DMS79 (cell line): ENCODE measurements around the gene SLCO1B1.
"Not testable (repeated sequence)": the region's sequence is repeated elsewhere in the genome, so short reads cannot be mapped to it uniquely, and the experiment has no call there.

Source experiments
- DNase-seq: peaks from one replicate; lab custom pipeline; 2025; lab: John Stamatoyannopoulos, UW

Gene SLCO1B1, protein sequence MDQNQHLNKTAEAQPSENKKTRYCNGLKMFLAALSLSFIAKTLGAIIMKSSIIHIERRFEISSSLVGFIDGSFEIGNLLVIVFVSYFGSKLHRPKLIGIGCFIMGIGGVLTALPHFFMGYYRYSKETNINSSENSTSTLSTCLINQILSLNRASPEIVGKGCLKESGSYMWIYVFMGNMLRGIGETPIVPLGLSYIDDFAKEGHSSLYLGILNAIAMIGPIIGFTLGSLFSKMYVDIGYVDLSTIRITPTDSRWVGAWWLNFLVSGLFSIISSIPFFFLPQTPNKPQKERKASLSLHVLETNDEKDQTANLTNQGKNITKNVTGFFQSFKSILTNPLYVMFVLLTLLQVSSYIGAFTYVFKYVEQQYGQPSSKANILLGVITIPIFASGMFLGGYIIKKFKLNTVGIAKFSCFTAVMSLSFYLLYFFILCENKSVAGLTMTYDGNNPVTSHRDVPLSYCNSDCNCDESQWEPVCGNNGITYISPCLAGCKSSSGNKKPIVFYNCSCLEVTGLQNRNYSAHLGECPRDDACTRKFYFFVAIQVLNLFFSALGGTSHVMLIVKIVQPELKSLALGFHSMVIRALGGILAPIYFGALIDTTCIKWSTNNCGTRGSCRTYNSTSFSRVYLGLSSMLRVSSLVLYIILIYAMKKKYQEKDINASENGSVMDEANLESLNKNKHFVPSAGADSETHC

GRCh38 chr12:21130998-21131397 is at the start of gene SLCO1B1:
TSS of gene SLCO1B1 (plus strand) at chr12:21131194. CDS start at chr12:21141575, 10,381 bp downstream.
- no peak for DNase-seq

DNA sequence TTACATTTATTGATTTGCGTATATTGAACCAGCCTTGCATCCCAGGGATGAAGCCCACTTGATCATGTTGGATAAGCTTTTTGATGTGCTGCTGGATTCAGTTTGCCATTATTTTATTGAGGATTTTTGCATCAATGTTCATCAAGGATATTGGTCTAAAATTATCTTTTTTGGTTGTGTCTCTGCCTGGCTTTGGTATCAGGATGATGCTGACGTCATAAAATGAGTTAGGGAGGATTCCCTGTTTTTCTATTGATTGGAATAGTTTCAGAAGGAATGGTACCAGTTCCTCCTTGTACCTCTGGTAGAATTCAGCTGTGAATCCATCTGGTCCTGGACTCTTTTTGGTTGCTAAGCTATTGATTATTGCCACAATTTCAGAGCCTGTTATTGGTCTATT is 46.2 kb upstream of the SLCO1B1 start:
- not testable (repeated sequence) for DNase-seq

GRCh38 chr12:21111732-21112131 is 19.3 kb upstream of the SLCO1B1 start:
- DNase-seq = no peak

DNA sequence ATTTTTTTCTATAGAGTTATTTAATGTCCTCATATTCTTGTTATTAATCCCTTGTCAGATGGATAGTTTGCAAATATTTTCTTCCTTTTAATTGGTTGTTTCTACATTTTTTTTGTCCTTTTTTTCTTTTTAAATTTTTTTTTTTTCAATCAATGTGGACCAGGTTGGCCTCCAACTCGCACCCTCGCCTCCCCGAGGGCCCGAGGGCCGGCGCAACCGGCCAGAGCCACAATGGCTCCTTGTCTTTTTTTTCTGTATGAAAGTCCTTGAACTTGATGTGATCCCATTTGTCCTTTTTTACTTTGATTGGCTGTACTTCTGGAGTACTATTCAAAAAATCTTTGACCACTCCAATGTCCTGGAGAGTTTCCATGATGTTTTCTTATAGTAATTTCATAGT is 17.7 kb upstream of the SLCO1B1 start:
- DNase-seq = no peak

DNA sequence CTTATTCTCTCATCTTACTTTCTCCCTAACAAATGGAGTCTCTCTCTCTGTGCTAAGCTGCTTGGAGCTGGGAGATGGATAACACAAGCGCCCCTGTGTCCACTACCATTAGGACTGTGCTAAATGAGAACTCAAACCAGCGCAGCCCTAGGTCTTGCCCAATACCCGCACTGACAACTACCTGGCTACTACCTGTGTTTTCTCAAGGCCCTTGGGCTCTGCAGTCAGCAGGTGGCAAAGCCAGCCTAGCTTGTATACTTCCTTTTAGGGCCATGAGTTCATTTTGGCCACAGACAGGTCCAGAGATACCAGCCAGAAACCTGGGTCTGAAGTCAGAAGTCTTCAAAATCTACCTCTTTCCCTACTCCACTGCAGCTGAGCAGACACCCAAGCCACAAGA is 13.0 kb upstream of the SLCO1B1 start:
- no peak for DNase-seq

- DNase-seq = no peak
Observed at GRCh38 chr12:21118760-21119159, 12.2 kb upstream of the SLCO1B1 start.

GRCh38 chr12:21129351-21129750 is 1.6 kb upstream of the SLCO1B1 start:
- DNase-seq = no peak

DNA sequence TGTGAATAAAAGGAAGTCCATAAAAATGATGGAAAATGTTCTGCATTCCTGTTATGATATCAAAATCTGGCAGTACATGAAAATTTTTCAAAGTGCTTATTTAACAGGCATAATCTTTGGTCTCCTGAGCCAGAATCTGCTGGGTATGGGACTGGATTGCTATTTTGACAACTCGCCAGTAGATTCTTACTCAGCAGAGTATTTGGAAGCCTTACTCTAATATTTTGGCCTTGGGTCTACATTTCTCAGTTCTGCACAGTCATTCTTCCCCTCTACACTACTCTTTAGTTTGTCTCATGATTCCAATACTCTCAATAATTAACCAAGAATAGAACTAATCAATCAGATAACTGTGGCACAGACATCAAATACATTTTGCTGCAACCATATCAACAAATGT is 1.1 kb upstream of the SLCO1B1 start:
- DNase-seq = no peak

GRCh38 chr12:21137318-21137999 is 6.5 kb downstream of the SLCO1B1 start:
- DNase-seq = not testable (repeated sequence)

- DNase-seq = no peak
Observed at GRCh38 chr12:21138016-21138415, 7.0 kb downstream of the SLCO1B1 start.

DNA sequence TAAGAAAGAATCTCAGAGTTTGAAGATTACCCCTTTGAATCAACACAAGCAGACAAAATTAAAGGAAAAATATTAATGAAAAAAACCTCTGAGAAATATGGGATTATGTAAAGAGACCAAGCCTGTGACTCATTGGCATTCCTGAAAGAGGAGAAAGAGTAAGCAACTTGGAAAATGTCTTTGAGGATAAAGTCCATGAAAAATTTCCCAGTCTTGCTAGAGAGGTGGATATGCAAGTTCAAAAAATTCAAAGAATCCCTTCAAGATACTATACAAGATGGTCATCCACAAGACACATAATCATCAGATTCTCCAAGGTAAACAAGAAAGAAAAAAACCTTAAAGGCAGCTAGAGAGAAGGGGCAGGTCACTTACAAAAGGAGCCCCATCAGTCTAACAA is 13.3 kb downstream of the SLCO1B1 start:
- DNase-seq = no peak

GRCh38 chr12:21149861-21150260 is 18.9 kb downstream of the SLCO1B1 start:
- DNase-seq = not testable (repeated sequence)

GRCh38 chr12:21151184-21151583 is 20.2 kb downstream of the SLCO1B1 start:
- no peak for DNase-seq

GRCh38 chr12:21155522-21156351 is 24.7 kb downstream of the SLCO1B1 start:
- DNase-seq = no peak

DNA sequence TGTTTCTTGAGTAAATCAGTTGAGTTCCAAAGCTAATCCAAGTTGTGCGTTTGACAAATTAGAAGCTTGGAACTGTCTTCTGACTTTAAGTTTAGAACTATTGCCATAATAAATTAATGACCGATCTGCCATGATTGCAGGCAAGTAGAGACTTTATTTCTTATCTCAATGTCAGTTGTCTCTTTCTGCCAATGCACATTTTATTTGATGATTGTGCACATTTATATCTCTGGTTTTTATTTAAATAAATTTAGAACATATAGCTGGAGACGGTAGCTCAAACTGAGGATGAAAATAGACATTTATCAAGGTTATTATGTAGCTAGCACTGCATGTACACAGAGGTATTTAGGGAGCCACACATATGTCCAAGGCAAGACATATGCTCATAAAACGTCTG is 34.1 kb downstream of the SLCO1B1 start:
- no peak for DNase-seq

DNA sequence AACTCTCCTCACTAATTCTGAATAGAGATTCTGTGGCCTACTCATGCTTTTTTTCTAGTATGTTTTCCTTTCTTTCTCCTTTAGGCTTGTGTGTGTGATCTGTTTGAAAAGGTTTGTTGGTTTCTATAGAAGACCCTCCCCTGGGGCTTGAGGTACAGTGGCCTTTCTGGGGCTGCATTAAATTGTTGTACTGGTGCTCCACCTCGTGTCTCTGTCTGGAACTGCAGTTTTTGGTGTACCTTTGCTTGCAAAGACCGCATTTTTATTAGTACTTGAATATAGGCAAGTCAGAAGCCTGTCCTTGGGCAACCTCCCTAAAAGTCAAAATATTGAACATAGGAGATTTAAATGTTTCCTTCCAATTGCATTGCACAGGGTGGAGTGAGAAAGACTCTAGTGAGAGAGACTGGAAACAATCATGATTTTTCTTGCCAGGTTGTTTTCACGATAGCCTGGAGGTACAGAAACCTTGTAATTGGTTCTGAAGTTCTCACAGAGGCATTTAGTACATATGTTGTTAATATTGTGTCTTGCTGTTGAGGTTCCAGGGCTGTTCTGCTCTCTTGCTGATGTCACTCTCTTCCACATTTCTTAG is 39.0 kb downstream of the SLCO1B1 start:
- no peak for DNase-seq

DNA sequence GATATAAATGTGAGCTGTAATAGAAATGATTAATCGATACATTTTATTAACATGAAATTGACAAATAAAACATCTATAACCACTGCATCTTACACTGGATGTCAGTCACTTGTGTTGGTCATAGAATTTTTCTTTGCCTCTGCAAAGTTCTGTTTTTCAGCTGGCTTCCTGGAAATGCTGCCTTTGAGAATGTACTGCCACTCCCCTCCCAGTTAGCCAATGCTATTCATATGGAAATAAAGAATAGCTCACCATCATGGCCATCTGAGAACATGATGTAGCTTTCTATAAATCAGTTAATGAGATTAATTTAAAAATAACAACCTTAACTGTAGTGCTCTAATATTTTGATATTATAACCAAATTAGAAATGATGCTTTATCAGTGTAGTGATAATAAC is 41.1 kb downstream of the SLCO1B1 start:
- DNase-seq = no peak

GRCh38 chr12:21183721-21184275 is 52.8 kb downstream of the SLCO1B1 start:
- no peak for DNase-seq

GRCh38 chr12:21190016-21190415 is 59.0 kb downstream of the SLCO1B1 start:
- no peak for DNase-seq

DNA sequence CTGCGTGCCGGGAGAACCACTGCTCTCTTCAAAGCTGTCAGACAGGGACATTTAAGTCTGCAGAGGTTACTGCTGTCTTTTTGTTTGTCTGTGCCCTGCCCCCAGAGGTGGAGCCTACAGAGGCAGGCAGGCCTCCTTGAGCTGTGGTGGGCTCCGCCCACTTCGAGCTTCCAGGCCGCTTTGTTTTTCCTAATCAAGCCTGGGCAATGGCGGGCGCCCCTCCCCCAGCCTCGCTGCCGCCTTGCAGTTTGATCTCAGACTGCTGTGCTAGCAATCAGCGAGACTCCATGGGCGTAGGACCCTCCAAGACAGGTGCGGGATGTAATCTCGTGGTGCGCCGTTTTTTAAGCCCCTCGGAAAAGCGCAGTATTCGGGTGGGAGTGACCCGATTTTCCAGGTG is 83.4 kb downstream of the SLCO1B1 start:
- not testable (repeated sequence) for DNase-seq

DNA sequence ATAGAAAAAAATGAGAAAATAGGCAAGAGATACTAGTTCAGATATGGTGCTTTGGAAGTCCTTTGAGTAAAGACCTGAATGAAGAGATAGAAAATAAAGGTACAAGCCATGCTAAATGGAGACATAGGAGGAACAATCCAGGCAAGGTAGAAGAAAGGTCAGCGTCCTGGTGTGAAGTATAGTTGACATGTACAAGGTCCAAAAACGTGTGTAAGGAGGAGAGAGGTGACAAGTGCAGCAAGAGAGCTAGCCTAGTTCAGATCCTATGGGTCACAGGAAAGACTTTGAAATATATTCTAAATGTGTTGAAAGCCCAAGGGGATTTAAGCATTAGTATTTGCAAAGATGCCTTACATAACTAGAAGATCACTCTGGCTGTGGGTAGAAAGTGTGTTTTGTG is 88.2 kb downstream of the SLCO1B1 start:
- DNase-seq = no peak
